Subcutaneous adipose tissue (tissue), 4 donors: ENCODE results near the gene SOX18. TPM values are rescaled to one million over a fixed set of nuclear protein-coding genes. Genes with fewer than 3 reads are reported as not detected.

ENCODE experiments used
- CTCF ChIP-seq: fragments of 450-650 bp; IDR thresholded peaks from one replicate; pipeline ENCODE4 v1.5.1; 2016; ENCODE audit warnings: low read depth, mild to moderate bottlenecking, control low read depth, antibody characterized with exemption, moderate library complexity
- total RNA-seq, 4 donors: library from RNA; depleted of rRNA; stranded (reverse); fragments of >200 nt; gene quantifications; one replicate each; pipeline ENCODE4 v1.1.0, GENCODE V29; 2016

Gene SOX18
- 10 to 100 TPM in 1 of 4 donors, 1 to 10 TPM in 3; 1.2 to 46.3 (median 7.1) TPM for total RNA-seq

- no peak for TF ChIP-seq CTCF
Measured at GRCh38 chr20:64049060-64049877, at the start of gene SOX18. TSS of gene SOX18 (minus strand) at chr20:64049639. CDS start at chr20:64049516, 123 bp downstream.

GRCh38 chr20:64098471-64099013, 49.1 kb upstream of the SOX18 start:
- TF ChIP-seq CTCF: no peak

GRCh38 chr20:64096535-64096934, 47.1 kb upstream of the SOX18 start:
- TF ChIP-seq CTCF: no peak

GRCh38 chr20:64095927-64096326, 46.5 kb upstream of the SOX18 start:
- TF ChIP-seq CTCF: no peak

GRCh38 chr20:64095455-64095854, 46.0 kb upstream of the SOX18 start:
- TF ChIP-seq CTCF: no peak

GRCh38 chr20:64093013-64093503, 43.6 kb upstream of the SOX18 start:
- TF ChIP-seq CTCF: no peak

- TF ChIP-seq CTCF: no peak
Measured at GRCh38 chr20:64092258-64093012, 43.0 kb upstream of the SOX18 start.
